Measurements from ENCODE around the gene PTGFRN.
"Not testable (repeated sequence)": the region's sequence is repeated elsewhere in the genome, so short reads cannot be mapped to it uniquely, and the experiment has no call there.

Gene PTGFRN

GRCh38 chr1:116915086-116915661 is 5.5 kb downstream of the PTGFRN start:
- DNase-seq (ENCODE audit: low spot score) (no peak), FAIRE-seq (no peak)

- no peak for FAIRE-seq
These were observed 6.3 kb downstream of the PTGFRN start for GRCh38 chr1:116916002-116916401.

GRCh38 chr1:116916533-116917445 is 7.1 kb downstream of the PTGFRN start:
- FAIRE-seq: no peak

More at GRCh38 chr1:116916002-116916401, 6.3 kb downstream of the PTGFRN start:
- no peak for DNase-seq (ENCODE audit: low spot score)

GRCh38 chr1:116918714-116919357 is 9.1 kb downstream of the PTGFRN start:
- DNase-seq (ENCODE audit: low spot score) (no peak), FAIRE-seq (no peak)

More at GRCh38 chr1:116916533-116917445, 7.1 kb downstream of the PTGFRN start:
- no peak for DNase-seq (ENCODE audit: low spot score)

GRCh38 chr1:116919802-116920201 is 10.1 kb downstream of the PTGFRN start:
- DNase-seq (ENCODE audit: low spot score): no peak
- no peak for FAIRE-seq

- FAIRE-seq (no peak), DNase-seq (ENCODE audit: low spot score) (no peak)
These were observed 10.5 kb downstream of the PTGFRN start for GRCh38 chr1:116920211-116920610.

- DNase-seq (ENCODE audit: low spot score): no peak
- no peak for FAIRE-seq
These were observed 11.7 kb downstream of the PTGFRN start for GRCh38 chr1:116921301-116921885.

- FAIRE-seq (no peak), DNase-seq (ENCODE audit: low spot score) (no peak)
These were observed 12.2 kb downstream of the PTGFRN start for GRCh38 chr1:116921937-116922336.

- DNase-seq (ENCODE audit: low spot score) (no peak), FAIRE-seq (no peak)
These were observed 13.7 kb downstream of the PTGFRN start for GRCh38 chr1:116923421-116923820.

GRCh38 chr1:116927049-116927798 is 17.5 kb downstream of the PTGFRN start:
- no peak for FAIRE-seq
- DNase-seq (ENCODE audit: low spot score): no peak

- DNase-seq (ENCODE audit: low spot score): no peak
- FAIRE-seq: no peak
These were observed 20.4 kb downstream of the PTGFRN start for GRCh38 chr1:116929961-116930592.

- FAIRE-seq (no peak), DNase-seq (ENCODE audit: low spot score) (no peak)
These were observed 21.6 kb downstream of the PTGFRN start for GRCh38 chr1:116931016-116931918.

- no peak for DNase-seq (ENCODE audit: low spot score)
- FAIRE-seq: no peak
These were observed 24.1 kb downstream of the PTGFRN start for GRCh38 chr1:116933606-116934515.

GRCh38 chr1:116934586-116935207 is 25.0 kb downstream of the PTGFRN start:
- DNase-seq (ENCODE audit: low spot score): no peak
- no peak for FAIRE-seq

GRCh38 chr1:116938216-116938615 is 28.5 kb downstream of the PTGFRN start:
- FAIRE-seq: no peak
- DNase-seq (ENCODE audit: low spot score): no peak

GRCh38 chr1:116939780-116940543 is 30.2 kb downstream of the PTGFRN start:
- not testable (repeated sequence) for DNase-seq (ENCODE audit: low spot score); FAIRE-seq
